NCI-H1105 (cell line): ENCODE measurements around the gene ZNF107.
"Not testable (repeated sequence)": the region's sequence is repeated elsewhere in the genome, so short reads cannot be mapped to it uniquely, and the experiment has no call there.

Experiments used
- DNase-seq: peaks from one replicate; lab custom pipeline; 2025; lab: John Stamatoyannopoulos, UW

Gene ZNF107

DNA sequence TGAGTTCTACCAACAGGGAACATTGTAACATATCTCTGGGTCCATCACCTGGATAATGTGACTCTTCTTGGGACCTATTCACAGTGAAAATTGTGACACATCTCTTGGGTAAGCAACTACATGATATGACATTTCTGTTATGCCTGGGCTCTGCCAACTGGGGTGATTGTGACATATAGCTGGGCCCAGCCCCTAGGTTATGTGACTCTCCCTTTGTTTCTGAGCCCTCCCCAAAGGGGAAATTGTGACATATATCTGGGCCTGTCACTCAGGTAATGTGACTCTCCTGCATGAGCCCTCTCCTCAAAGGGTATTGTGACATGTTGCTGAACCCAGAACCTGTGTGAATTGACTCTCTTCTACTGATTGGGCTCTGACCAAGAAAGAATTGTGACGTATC is 22.4 kb upstream of the ZNF107 start:
- DNase-seq = no peak

- no peak for DNase-seq
These were observed 14.7 kb upstream of the ZNF107 start for GRCh38 chr7:64651203-64651602.

DNA sequence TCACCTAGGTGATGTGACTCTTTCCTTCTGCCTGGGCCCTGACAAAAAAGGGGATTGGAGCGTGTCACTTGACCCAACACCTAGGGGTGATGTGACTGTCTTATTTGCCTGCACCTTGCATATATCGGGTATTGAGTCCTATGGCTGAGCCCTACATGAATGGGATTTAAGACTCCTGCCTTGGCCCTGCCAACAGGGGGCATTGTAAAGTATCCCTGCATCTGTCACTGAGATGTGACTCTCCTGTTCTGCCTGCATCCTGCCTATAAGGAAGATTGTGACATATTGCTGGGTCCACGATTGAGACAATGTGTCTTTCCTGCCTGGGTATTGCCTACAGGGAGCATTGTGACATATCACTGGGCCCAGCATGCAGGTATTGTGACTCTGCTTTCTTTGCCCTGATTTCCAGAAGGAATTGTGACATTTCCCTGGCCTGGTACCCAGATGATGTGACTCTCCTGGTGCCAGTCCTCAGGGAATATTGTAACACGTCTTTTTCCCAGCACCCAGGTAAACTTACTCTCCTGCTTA is 14.2 kb upstream of the ZNF107 start:
- no peak for DNase-seq

DNA sequence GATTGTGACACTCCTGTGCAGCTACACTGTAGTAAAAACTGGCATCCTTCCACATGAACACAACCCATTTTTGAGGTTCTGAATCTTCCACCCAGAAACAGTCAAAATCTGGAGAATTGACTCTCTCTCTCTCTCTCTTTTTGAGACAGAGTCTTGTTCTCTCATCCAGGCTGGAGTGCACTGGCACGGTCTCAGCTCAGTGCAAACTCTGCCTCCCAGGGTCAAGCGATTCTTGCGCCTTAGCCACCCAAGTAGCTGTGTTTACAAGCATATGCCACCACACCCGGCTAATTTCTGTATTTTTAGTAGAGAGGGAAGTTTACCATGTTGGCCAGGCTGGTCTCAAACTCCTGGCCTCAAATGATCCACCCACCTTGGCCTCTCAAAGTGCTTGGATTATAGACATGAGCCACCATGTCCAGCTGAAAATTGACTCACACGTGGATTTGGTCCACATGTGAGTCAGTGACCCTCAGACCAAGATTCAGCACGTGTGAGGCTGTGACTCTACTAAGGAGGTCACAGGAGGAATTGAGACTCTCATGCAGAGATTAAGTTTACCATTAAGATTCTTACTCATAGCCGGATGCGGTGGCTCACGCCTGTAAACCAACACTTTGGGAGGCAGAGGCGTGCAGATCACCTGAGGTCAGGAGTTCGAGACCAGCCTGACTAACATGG is 12.1 kb upstream of the ZNF107 start:
- DNase-seq = no peak

DNA sequence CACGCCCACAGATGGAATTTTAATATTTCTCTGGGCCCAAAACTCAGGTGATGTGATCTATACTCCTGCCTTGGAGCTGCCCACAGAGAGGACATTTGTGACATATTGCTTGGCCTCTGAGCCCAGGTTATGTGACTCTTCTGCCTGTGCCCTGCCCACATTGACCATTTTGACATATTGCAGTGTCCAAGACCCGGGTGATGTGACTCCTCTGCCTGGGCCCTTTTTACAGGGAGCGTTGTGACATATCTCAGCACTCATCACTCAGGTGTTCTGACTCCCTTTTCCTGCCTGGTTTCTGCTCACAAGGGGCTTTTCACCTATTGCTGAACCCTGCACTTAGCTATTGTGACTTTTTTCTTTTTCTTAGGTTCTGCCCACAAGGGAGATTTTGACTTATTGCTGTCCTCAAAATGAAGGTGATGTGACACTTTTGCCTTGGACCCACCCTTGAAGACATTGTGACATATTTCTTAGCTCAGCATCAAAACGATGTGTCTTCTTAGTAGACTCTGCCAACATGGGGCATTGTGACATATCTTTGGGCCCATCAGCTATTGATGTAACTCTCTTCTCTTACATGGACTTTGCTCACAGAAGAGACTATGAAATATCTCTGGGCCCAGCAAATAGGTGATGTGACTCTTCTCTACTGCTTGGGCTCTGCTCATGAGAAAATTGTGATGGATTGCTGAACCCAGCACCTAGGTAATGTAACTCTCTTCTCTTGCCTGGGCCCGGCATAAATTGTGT is 11.0 kb upstream of the ZNF107 start:
- DNase-seq = no peak

DNA sequence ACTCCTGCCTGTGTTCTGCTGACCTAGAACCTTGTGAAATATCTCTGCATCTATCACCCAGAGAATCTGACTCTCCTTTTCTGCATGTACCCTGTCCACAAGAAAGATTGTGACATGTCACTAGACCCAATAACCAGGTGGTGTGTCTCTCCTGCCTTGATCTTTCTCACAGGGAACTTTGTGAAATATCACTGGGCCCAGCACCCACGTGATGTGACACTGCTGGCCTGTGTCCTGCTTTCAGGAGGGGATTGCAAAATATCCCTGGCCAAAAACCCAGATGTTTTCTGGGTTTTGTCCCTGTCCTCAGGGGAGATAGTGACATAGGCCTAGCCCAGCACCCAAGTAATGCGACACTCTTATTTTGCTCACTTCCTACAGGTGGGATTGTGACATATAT is 10.1 kb upstream of the ZNF107 start:
- DNase-seq = no peak

DNA sequence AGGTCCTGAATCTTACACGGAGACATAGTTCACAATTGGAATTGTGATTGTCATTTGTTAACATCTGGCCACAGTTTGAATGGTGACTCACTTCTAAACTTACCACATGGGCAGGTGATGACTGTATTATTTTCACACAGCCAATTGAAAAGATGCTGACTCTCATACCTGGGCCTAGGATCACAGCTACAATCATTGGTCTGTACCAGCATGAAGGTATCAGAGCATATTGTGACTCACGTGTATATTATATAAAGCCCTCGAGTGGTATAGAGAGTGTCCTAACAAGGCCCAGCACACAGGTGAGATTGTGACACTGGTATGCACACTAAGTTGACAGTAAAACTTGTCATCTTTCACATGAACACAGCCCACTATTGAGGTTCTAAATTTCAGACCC is 9.4 kb upstream of the ZNF107 start:
- no peak for DNase-seq

- DNase-seq = not testable (repeated sequence)
These were observed 3.8 kb upstream of the ZNF107 start for GRCh38 chr7:64662091-64662490.

DNA sequence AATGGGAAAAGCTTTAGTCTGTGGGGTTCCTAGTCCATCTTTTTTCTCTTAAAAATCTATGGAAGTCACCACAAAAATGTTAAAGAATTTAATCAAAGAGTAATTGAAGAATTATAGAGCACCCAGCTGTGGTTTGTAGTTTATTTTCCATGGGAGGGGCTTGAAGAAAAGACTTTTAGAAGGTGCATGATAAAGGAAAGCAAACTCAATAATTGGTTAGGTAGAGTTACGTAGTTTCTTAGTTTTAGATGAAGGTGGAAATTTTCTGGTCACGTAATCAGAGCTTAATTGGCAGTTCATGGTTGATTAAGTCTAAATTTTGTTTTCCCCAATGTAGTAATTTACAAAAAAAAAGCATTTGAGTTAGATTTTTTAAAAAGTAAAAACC is 724 bp downstream of the ZNF107 start:
- DNase-seq = no peak

- DNase-seq = no peak
These were observed 1.4 kb downstream of the ZNF107 start for GRCh38 chr7:64667311-64667710.

DNA sequence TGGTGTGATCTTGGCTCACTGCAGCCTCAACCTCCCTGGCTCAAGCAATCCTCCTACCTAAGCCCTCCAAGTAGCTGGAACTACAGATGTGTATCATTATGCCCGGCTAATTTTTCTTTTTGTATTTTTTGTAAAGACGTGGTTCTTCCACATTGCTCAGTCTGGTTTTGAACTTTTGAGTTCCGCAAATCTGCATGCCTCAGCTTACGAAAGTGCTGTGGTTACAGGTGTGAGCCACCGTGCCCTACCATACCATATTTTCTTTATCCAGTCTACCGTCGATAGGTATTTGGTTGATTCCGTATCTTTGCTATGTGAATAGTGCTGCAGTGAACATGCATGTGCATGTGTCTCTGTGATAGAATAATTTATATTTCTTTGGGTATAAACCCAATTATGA is 6.5 kb downstream of the ZNF107 start:
- DNase-seq = no peak

DNA sequence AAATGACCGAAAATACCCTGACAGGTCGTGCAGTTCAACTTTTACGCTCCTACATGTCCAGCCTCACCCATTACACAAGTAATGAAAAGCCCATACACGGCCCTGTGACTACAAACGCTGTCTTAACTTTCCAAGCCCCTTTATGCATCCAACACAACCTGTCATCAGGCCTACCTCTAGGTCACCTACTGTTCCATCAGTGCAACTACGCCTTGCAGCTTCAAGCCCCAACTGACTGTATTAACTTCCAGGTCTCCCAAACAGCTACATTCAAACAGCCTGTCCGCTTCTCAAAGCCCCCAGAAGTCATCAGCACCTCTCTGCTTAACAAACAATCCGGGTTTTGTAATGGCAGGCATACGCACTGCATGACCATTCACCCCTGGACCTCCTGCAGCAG is 19.2 kb downstream of the ZNF107 start:
- DNase-seq = no peak

GRCh38 chr7:64685741-64686140 is 19.8 kb downstream of the ZNF107 start:
- no peak for DNase-seq

DNA sequence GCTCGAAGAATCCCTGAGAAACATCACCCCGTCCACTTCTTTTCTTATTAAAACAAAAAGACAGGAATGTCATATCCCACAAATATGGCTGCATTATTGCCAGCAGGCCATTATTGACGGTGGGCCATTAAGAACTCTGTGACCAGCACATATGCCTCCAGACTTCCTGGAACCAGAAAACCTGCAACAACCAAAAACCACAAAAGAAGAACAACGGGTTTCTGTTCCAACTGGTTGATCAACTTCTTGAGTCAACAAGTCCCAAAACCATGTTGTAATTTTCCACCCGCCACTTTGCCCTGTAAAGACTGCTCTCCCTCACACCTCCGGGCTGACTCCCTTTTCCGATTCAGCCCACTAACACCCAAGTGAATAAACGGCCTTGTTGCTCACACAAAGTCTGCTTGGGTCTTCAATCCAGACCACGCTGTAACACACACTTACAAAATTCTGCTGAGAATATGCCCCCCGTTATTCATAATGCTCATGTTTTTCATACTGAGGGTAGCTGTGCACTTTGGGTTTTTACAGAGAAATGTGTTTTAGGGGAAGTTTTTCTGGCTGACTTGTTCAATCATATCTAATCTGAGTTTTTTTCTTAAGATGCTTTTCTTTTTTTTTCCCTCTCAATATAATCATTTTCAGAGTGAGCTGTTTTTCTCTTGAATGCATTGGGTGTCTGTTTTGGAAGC is 20.7 kb downstream of the ZNF107 start:
- DNase-seq = no peak

GRCh38 chr7:64687249-64687648 is 21.3 kb downstream of the ZNF107 start:
- DNase-seq = no peak

DNA sequence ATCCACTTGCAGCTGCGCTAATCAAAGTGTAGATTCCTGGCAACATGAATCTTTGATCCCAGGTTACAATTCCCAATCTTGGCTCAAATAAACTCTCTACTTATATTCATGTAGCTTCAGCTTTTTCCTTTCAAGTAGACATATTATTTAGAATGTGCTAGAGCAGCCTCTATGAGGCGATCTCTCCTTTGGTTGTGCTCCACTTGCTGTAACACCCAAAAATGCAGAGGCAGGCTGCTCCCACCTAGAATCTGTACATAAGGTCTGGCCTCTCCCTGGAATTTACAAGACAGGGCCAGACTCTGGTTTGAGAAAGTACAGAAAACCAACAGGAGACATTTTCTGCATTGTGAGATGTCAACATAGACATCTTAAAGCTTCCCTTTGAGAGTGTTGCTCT is 23.1 kb downstream of the ZNF107 start:
- DNase-seq = no peak

DNA sequence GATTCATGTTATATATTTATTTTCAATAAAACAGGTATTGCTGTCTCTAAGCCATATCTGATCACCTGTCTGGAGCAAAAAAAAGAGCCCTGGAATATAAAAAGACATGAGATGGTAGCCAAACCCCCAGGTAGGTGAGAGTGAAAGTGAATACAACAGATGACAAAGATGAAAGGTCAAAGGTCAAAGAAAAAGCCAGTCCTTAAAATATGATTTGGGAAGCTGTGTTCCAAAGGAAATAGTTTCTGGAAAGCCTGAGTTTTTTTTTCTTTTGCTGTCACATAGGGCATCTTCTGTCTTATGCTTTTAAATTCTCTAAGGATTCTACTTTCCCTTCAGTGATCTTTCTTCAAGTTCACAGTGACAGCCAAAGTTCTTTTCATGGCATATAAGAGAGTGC is 25.9 kb downstream of the ZNF107 start:
- DNase-seq = no peak

DNA sequence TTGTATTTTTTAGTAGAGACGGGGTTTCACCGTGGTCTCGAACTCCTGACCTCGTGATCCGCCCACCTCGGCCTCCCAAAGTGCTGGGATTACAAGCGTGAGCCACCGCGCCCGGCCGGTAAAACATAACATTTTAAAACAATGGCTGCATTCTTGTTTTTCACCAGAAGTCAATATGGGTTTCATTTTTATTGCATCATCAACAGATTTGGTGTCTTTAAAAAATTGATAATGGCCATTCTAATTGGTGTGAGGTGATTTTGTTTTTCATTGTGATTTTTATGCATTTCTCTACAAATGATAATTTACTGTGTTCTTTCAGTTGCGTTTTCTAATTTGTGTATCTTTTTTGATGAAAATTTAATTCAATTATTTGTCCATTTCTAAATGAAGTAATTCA is 31.9 kb downstream of the ZNF107 start:
- DNase-seq = not testable (repeated sequence)

DNA sequence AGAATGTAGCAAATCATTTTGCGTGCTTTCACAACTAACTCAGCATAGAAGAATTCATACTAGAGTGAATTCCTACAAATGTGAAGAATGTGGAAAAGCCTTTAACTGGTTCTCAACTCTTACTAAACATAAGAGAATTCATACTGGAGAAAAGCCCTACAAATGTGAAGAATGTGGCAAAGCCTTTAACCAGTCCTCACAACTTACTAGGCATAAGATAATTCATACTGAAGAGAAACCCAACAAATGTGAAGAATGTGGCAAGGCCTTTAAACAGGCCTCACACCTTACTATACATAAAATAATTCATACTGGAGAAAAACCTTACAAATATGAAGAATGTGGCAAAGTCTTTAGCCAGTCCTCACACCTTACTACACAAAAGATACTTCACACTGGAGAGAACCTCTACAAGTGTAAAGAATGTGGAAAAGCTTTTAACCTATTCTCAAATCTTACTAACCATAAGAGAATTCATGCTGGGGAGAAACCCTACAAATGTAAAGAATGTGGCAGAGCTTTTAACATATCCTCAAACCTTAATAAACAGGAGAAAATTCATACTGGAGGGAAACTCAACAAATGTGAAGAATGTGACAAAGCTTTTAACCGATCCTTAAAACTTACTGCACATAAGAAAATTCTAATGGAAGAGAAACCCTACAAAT is 40.8 kb downstream of the ZNF107 start:
- no peak for DNase-seq

DNA sequence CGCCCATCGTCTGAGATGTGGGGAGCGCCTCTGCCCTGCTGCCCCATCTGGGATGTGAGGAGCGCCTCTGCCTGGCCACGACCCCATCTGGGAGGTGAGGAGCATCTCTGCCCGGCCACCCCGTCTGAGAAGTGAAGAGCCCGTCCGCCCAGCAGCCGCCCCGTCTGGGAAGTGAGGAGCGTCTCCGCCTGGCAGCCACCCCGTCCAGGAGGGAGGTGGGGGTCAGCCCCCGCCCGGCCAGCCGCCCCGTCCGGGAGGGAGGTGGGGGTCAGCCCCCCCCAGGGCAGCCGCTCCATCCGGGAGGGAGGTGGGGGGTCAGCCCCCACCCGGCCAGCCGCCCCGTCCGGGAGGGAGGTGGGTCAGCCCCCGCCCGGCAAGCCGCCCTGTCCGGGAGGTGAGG is 52.0 kb downstream of the ZNF107 start:
- DNase-seq = not testable (repeated sequence)

GRCh38 chr7:64729089-64729848 is 63.3 kb downstream of the ZNF107 start:
- no peak for DNase-seq
